A673 (cell line): ENCODE data around the gene SDR39U1. TPM values are rescaled to one million over a fixed set of nuclear protein-coding genes. Genes with fewer than 3 reads are reported as not detected.

Experiments used
- BruUV-seq: library from RNA; stranded (reverse); fragments of 400-500 nt; replicated peaks from 2 replicates; lab custom pipeline; 2021; lab: Mats Ljungman, UMichigan
- CTCF ChIA-PET: fragments of 300-600 bp; sonication (Branson Sonifier 250); formaldehyde crosslinking; loops from one replicate; lab custom pipeline; 2022; ENCODE audit warnings: antibody characterized with exemption; lab: Charles Lee
- POLR2A ChIA-PET: fragments of 300-600 bp; sonication (Branson Sonifier 250); formaldehyde crosslinking; loops from one replicate; lab custom pipeline; 2022; ENCODE audit warnings: antibody characterized with exemption; ENCODE audit not compliant: low non-redundant PET; lab: Charles Lee
- DNase-seq: peaks from one replicate; pipeline ENCODE4 v3.0.0-alpha.2; 2015; ENCODE audit warnings: low spot score
- H3K27ac ChIP-seq: fragments of 200-600 bp; sonication (generic); 2 replicates; pipeline ENCODE4 v1.5.1; 2016; ENCODE audit warnings: mixed run types, low read depth, mild to moderate bottlenecking, mixed read lengths, antibody characterized with exemption, low read length; ENCODE audit not compliant: poor library complexity, severe bottlenecking
- H3K27me3 ChIP-seq: fragments of 200-600 bp; sonication (generic); replicated peaks from 2 replicates; pipeline ENCODE4 v1.6.1; 2017; ENCODE audit warnings: mixed run types, low read depth, mild to moderate bottlenecking, mixed read lengths, antibody characterized with exemption, low read length; ENCODE audit not compliant: insufficient read depth, poor library complexity
- H3K36me3 ChIP-seq: fragments of 200-600 bp; sonication (generic); 2 replicates; pipeline ENCODE4 v1.6.1; 2016; ENCODE audit warnings: mixed run types, mild to moderate bottlenecking, mixed read lengths, antibody characterized with exemption, low read length; ENCODE audit not compliant: insufficient read depth, poor library complexity, severe bottlenecking
- H3K4me1 ChIP-seq: fragments of 200-600 bp; sonication (generic); 2 replicates; pipeline ENCODE4 v1.6.1; 2017; ENCODE audit warnings: mixed run types, mild to moderate bottlenecking, mixed read lengths, antibody characterized with exemption, low read length; ENCODE audit not compliant: insufficient read depth, poor library complexity, severe bottlenecking
- H3K4me3 ChIP-seq: fragments of 200-600 bp; sonication (generic); 2 replicates; pipeline ENCODE4 v1.5.1; 2016; ENCODE audit warnings: low read depth, mixed run types, mild to moderate bottlenecking, mixed read lengths, low read length; ENCODE audit not compliant: poor library complexity, severe bottlenecking
- H3K9me3 ChIP-seq: fragments of 200-600 bp; sonication (generic); 2 replicates; pipeline ENCODE4 v1.6.1; 2016; ENCODE audit warnings: mixed run types, low read depth, mild to moderate bottlenecking, mixed read lengths, antibody characterized with exemption, low read length; ENCODE audit not compliant: poor library complexity, severe bottlenecking
- CTCF ChIP-seq: fragments of 300-800, 200-600 bp; sonication (generic); conservative IDR thresholded peaks from 2 replicates; pipeline ENCODE4 v1.5.1; 2017; ENCODE audit warnings: low read depth, mild to moderate bottlenecking, antibody characterized with exemption, low read length, moderate library complexity, mixed read lengths
- EZH2 ChIP-seq: fragments of 200-600 bp; sonication (generic); IDR thresholded peaks from 2 replicates; pipeline ENCODE4 v1.6.1; 2017; ENCODE audit warnings: borderline replicate concordance, low read depth, mild to moderate bottlenecking, mixed read lengths, antibody characterized with exemption, low read length; ENCODE audit not compliant: poor library complexity, severe bottlenecking
- intact Hi-C: fragments of 100-400 bp; cut with micrococcal nuclease; formaldehyde crosslinking; loops from one replicate; pipeline ENCODE4 v1.10.0; 2022; ENCODE audit not compliant: unreplicated experiment
- total RNA-seq: library from RNA; stranded (reverse); gene quantifications from 2 replicates; pipeline ENCODE4 v1.2.3, GENCODE V29; 2021

The SDR39U1 gene
- total RNA-seq, 1 experiment from 2014 or later, result 49.1 TPM

- Histone ChIP-seq H3K9me3 (no peaks in the 10 kb centered on the region), H3K4me1 (peaks cover 18% of the 10 kb centered on the region), H3K27ac (peak overlapping the region; percentile 49), H3K36me3 (no peaks in the 10 kb centered on the region), H3K4me3 (peak overlapping the region; percentile 62), H3K27me3 (no peaks in the 10 kb centered on the region)
- BruUV-seq, result no TSS peak
- no peak for TF ChIP-seq EZH2
- no peak for TF ChIP-seq CTCF
- ChIA-PET CTCF (no interaction called here), POLR2A (no interaction called here)
- no peak for DNase-seq
- intact Hi-C loops, result no loop called here
These were observed 42.4 kb downstream of the SDR39U1 start for GRCh38 chr14:24399999-24400718.

- BruUV-seq, result no TSS peak
- ChIA-PET CTCF (interaction anchor here (1.0 kb wide), 1 partner anchor 66 kb away, joined by 3 read pairs; no protein-coding TSS in a partner anchor), POLR2A (no interaction called here)
- no peak for DNase-seq
- H3K27me3 ChIP-seq, result no peaks in the 10 kb centered on the region
- H3K9me3 ChIP-seq, result no peaks in the 10 kb centered on the region
- no peaks in the 10 kb centered on the region for H3K36me3 ChIP-seq
- peak overlapping the region; percentile 62 for H3K4me3 ChIP-seq
- TF ChIP-seq CTCF, result no peak
- peak overlapping the region; percentile 49 for H3K27ac ChIP-seq
- peaks cover 18% of the 10 kb centered on the region for H3K4me1 ChIP-seq
- intact Hi-C loops, result no loop called here
These were observed 43.1 kb downstream of the SDR39U1 start for GRCh38 chr14:24399447-24399822.

GRCh38 chr14:24398653-24399446 is 43.7 kb downstream of the SDR39U1 start, which contains the start of gene NYNRIN:
NYNRIN (plus strand) TSS chr14:24399003; CDS start chr14:24399247, 244 bp downstream.
- TF ChIP-seq CTCF (no peak), EZH2 (no peak)
- POLR2A ChIA-PET, result interaction anchor here (0.6 kb wide), 1 partner anchor 104 kb away, joined by 7 read pairs; no protein-coding TSS in a partner anchor
- BruUV-seq, result no TSS peak
- peak within 1 kb of the TSS; percentile 58 for H3K27ac ChIP-seq
- H3K9me3 ChIP-seq, result no peaks in the 10 kb centered on the region
- intact Hi-C loops, result loop anchor here (1.0 kb wide), 1 partner anchor 32 kb away; no protein-coding TSS in a partner anchor
- CTCF ChIA-PET, result interaction anchor here (0.6 to 1.0 kb wide), 2 partner anchors 36 to 65 kb away, joined by 3 to 4 read pairs; no protein-coding TSS in a partner anchor
- H3K36me3 ChIP-seq, result no peaks in the 10 kb centered on the region
- DNase-seq, result peak; percentile 54
- peak within 1 kb of the TSS; percentile 62 for H3K4me3 ChIP-seq
- H3K27me3 ChIP-seq, result no peaks in the 10 kb centered on the region
- peaks cover 18% of the 10 kb centered on the region for H3K4me1 ChIP-seq
